HG03135 (cell line): ENCODE data around the gene ZBTB32.

ENCODE experiments used
- ATAC-seq: cut with Tn5 transposase; IDR thresholded peaks from one replicate; pipeline ENCODE4 v1.9.1; 2021; ENCODE audit warnings: mild to moderate bottlenecking, moderate library complexity; ENCODE audit not compliant: unreplicated experiment

The ZBTB32 gene

GRCh38 chr19:35734273-35734672 lies 29.9 kb downstream of the ZBTB32 start:
- ATAC-seq = no peak

GRCh38 chr19:35734889-35735288 lies 30.5 kb downstream of the ZBTB32 start:
- ATAC-seq = no peak

- no peak for ATAC-seq
Measured at GRCh38 chr19:35736913-35737886, 32.8 kb downstream of the ZBTB32 start.

- ATAC-seq = no peak
Measured at GRCh38 chr19:35738021-35738886, 33.9 kb downstream of the ZBTB32 start.

GRCh38 chr19:35738887-35739229 lies 34.5 kb downstream of the ZBTB32 start:
- no peak for ATAC-seq

GRCh38 chr19:35739275-35740107 lies 35.1 kb downstream of the ZBTB32 start:
- no peak for ATAC-seq

GRCh38 chr19:35740108-35740422 lies 35.7 kb downstream of the ZBTB32 start:
- no peak for ATAC-seq

GRCh38 chr19:35740423-35741202 lies 36.3 kb downstream of the ZBTB32 start:
- peak; percentile 58 for ATAC-seq

- no peak for ATAC-seq
Measured at GRCh38 chr19:35741203-35741515, 36.8 kb downstream of the ZBTB32 start.

GRCh38 chr19:35742121-35742724 lies 37.9 kb downstream of the ZBTB32 start, which contains the start of gene IGFLR1:
Gene IGFLR1 (minus strand): TSS chr19:35742452. CDS start chr19:35741180, 1,272 bp downstream.
- no peak for ATAC-seq

- no peak for ATAC-seq
Measured at GRCh38 chr19:35743640-35744429, 39.5 kb downstream of the ZBTB32 start.

- peak; percentile 36 for ATAC-seq
Measured at GRCh38 chr19:35744430-35745327, 40.3 kb downstream of the ZBTB32 start.

GRCh38 chr19:35745328-35746086 lies 41.1 kb downstream of the ZBTB32 start, which contains the start of the genes PSENEN and U2AF1L4:
Gene PSENEN (plus strand): TSS chr19:35745651. CDS start chr19:35745931, 280 bp downstream.
Gene U2AF1L4 (minus strand): TSS chr19:35745418. CDS start chr19:35745391, 27 bp downstream.
- ATAC-seq = peak; percentile 42

GRCh38 chr19:35746087-35746462 lies 41.7 kb downstream of the ZBTB32 start:
- ATAC-seq = no peak

GRCh38 chr19:35746531-35746930 lies 42.2 kb downstream of the ZBTB32 start:
- no peak for ATAC-seq

GRCh38 chr19:35748106-35749020 lies 44.0 kb downstream of the ZBTB32 start, which contains the start of gene LIN37:
Gene LIN37 (plus strand): TSS chr19:35748576. CDS start chr19:35748725, 149 bp downstream.
- peak; percentile 71 for ATAC-seq
